Uterus (tissue), 4 donors: ENCODE measurements around the gene WDFY4. TPM values are rescaled to one million over a fixed set of nuclear protein-coding genes. Genes with fewer than 3 reads are reported as not detected.

Experiments used
- DNase-seq, 2 donors: peaks; one replicate each; pipeline ENCODE4 v3.0.0-alpha.2; 2019 to 2020
- H3K27ac ChIP-seq, 2 donors: fragments of 200-600 bp; sonication (generic); 1 replicate in 1 of 2; 2 replicates in 1 of 2; pipeline ENCODE4 v1.5.1; 2016 to 2018
- H3K27me3 ChIP-seq, 2 donors: fragments of 200-600 bp; sonication (generic); one replicate each; pipeline ENCODE4 v1.5.1; 2018 to 2019; ENCODE audit warnings: control low read depth in 1 of 2
- H3K36me3 ChIP-seq, 2 donors: fragments of 200-600 bp; sonication (generic); one replicate each; pipeline ENCODE4 v1.5.1; 2019; ENCODE audit warnings: control low read depth in 1 of 2
- H3K4me1 ChIP-seq, 2 donors: fragments of 200-600 bp; sonication (generic); one replicate each; pipeline ENCODE4 v1.5.1; 2018 to 2019; ENCODE audit warnings: control low read depth in 1 of 2
- H3K4me3 ChIP-seq, 2 donors: fragments of 200-600 bp; sonication (generic); 1 replicate in 1 of 2; 2 replicates in 1 of 2; pipeline ENCODE4 v1.5.1; 2018 to 2019; ENCODE audit warnings: mild to moderate bottlenecking in 1 of 2
- H3K9me3 ChIP-seq, 2 donors: fragments of 200-600 bp; sonication (generic); one replicate each; pipeline ENCODE4 v1.5.1; 2019; ENCODE audit warnings: control low read depth in 1 of 2
- POLR2A ChIP-seq, 2 donors: fragments of 450-650 bp; IDR thresholded peaks; one replicate each; pipeline ENCODE4 v1.6.1; 2016; ENCODE audit warnings: antibody characterized with exemption in 2 of 2, mild to moderate bottlenecking in 1 of 2, moderate library complexity in 1 of 2
- intact Hi-C: fragments of 100-400 bp; cut with DNase I; formaldehyde crosslinking; loops from one replicate; pipeline ENCODE4 v1.15.1; 2023; ENCODE audit warnings: low total_unique reads
- total RNA-seq, 4 donors: library from RNA; depleted of rRNA in 3 of 4; stranded (reverse); fragments of >200 nt in 3 of 4; gene quantifications; one replicate each; pipeline versions ENCODE4 v1.1.0 to v1.2.4, GENCODE V29; 2014 to 2023
- TF ChIP-seq, protein P1 (sequence below), 4 experiments: fragments of 200-600 bp in 2 of 4; fragments of 450-650 bp in 2 of 4; sonication (generic) in 2 of 4; IDR thresholded peaks; one replicate each; pipeline ENCODE4 v1.5.1; 2016 to 2019; ENCODE audit warnings: antibody characterized with exemption in 4 of 4, mild to moderate bottlenecking in 2 of 4, moderate library complexity in 1 of 4
- donor health status: DM: yes; HTN: yes; CAD: no.

WDFY4 gene
- total RNA-seq, 4 donors from 2014 or later = 0.26 to 5.2 (median 1.2) TPM

DNA sequence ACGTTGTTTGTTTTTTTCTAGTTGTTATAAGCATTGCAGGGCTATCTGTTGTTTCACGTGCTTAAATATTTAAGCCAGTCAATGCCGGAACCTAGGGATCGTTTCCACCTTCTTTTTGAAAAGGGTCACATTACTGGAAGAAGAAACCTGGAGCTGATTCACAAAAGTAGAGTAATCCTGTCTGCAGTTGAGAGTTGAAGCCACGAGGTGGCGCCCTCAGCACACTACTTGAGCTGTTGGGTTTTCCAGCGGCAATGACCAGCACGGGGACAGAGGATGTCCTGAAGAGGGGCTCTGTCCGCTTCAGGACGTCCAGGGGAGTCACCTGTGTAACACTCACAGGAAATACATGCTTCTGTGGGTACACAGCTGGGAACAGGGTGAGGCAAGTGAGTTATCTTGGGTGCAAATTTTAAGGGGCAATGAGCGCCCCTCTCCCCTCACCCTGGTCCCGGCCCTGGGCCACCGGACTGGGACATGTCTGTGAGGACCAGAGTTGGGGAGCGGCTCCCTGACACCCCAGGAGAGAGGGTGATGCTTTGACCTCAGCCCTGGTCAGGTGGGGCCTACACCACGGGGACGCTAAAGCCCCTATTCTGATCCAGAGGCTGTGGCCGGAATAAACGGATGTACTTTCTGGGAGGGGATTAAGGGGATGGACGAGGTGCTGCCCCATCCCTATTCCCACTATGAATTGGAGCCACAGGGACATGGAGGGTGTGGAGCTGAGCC, 26.3 kb upstream of the WDFY4 start:
- H3K4me3 ChIP-seq = no peak overlapping the region
- no peaks in the 10 kb centered on the region for H3K27me3 ChIP-seq
- peaks cover 0 to 4% of the 10 kb centered on the region in 2 donors for H3K4me1 ChIP-seq
- no peak for TF ChIP-seq POLR2A (IDR thresholded peaks at IDR 0.05)
- TF ChIP-seq, protein P1, sequence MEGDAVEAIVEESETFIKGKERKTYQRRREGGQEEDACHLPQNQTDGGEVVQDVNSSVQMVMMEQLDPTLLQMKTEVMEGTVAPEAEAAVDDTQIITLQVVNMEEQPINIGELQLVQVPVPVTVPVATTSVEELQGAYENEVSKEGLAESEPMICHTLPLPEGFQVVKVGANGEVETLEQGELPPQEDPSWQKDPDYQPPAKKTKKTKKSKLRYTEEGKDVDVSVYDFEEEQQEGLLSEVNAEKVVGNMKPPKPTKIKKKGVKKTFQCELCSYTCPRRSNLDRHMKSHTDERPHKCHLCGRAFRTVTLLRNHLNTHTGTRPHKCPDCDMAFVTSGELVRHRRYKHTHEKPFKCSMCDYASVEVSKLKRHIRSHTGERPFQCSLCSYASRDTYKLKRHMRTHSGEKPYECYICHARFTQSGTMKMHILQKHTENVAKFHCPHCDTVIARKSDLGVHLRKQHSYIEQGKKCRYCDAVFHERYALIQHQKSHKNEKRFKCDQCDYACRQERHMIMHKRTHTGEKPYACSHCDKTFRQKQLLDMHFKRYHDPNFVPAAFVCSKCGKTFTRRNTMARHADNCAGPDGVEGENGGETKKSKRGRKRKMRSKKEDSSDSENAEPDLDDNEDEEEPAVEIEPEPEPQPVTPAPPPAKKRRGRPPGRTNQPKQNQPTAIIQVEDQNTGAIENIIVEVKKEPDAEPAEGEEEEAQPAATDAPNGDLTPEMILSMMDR (IDR thresholded peaks at IDR 0.05) = peak; percentile 55 to 78 (median 64)
- H3K27ac ChIP-seq = no peak overlapping the region
- no peaks in the 10 kb centered on the region for H3K9me3 ChIP-seq
- intact Hi-C loops = loop anchor here (10.0 kb wide), 1 partner anchor 294 kb away; no protein-coding TSS in a partner anchor
- H3K36me3 ChIP-seq = no peaks in the 10 kb centered on the region
- peak; percentile 45 to 56 for DNase-seq

DNA sequence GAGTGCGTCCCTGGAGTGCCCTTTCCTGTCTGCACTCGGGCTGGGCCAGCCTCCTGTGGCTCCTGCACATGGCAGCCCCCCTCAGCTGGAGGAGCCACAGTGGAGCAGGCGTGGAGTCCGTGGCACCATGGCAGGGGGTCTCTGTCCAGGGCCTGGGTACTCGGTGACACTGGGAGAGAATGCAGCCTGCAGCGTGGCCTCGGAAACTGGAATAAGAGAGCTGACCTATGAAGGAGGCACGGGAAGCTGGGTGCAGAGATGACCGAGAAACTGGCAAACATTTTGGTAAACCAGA, 25.8 kb upstream of the WDFY4 start:
- Histone ChIP-seq H3K27me3 (no peaks in the 10 kb centered on the region), H3K27ac (no peak overlapping the region), H3K9me3 (no peaks in the 10 kb centered on the region), H3K36me3 (no peaks in the 10 kb centered on the region), H3K4me1 (peaks cover 0 to 4% of the 10 kb centered on the region in 2 donors), H3K4me3 (no peak overlapping the region)
- intact Hi-C loops = loop anchor here (10.0 kb wide), 1 partner anchor 294 kb away; no protein-coding TSS in a partner anchor
- TF ChIP-seq, protein P1 (IDR thresholded peaks at IDR 0.05) = no peak
- no peak for TF ChIP-seq POLR2A (IDR thresholded peaks at IDR 0.05)
- DNase-seq = no peak

DNA sequence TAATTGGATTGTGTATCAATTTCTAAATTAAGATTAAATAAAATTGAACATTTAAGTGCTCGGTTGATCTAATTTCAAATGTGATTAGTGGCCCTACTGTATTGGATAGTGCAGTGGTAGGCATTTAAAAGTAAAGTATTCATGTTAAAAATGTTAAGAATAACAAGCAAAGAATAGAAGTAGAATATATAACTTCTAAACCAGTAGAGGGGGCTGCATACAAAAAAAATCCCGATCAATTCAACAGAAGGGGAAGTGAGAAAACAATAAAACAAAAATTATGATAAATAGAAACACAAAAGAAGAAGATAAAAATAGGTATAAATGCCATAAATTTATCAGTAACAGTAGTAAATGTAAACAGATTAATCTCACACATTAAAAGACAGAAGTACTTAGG, 24.9 kb upstream of the WDFY4 start:
- no peak for DNase-seq

DNA sequence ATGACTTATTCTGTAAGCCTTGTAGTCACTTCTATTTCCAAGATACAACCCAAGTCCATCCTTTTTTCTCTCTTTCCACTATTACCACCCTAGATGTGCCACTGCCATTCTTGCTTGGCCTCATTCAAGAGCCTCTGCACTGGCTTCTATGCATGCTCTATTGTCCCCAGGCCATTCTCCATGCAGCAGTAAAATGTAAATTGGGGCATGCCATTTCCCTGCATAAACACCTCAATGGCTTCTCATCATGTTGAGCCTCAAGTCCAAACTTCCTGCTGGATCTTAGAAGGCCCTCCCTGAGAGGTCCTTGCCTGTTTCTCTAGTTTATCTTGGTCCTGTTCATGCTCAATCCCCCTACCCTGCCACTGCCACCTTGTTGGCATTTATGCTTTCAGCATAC, 23.2 kb upstream of the WDFY4 start:
- no peaks in the 10 kb centered on the region for H3K27me3 ChIP-seq
- intact Hi-C loops = no loop called here
- no peak overlapping the region for H3K27ac ChIP-seq
- H3K36me3 ChIP-seq = no peaks in the 10 kb centered on the region
- TF ChIP-seq POLR2A (IDR thresholded peaks at IDR 0.05) = no peak
- TF ChIP-seq, protein P1 (IDR thresholded peaks at IDR 0.05) = no peak
- no peaks in the 10 kb centered on the region for H3K9me3 ChIP-seq
- no peak overlapping the region for H3K4me3 ChIP-seq
- DNase-seq = no peak
- H3K4me1 ChIP-seq = no peaks in the 10 kb centered on the region

More for the DNA sequence above, 24.9 kb upstream of the WDFY4 start:
- Histone ChIP-seq H3K4me1 (peaks cover 0 to 4% of the 10 kb centered on the region in 2 donors), H3K27me3 (no peaks in the 10 kb centered on the region), H3K36me3 (no peaks in the 10 kb centered on the region), H3K27ac (no peak overlapping the region), H3K9me3 (no peaks in the 10 kb centered on the region), H3K4me3 (no peak overlapping the region)
- TF ChIP-seq, protein P1 (IDR thresholded peaks at IDR 0.05) = no peak
- TF ChIP-seq POLR2A (IDR thresholded peaks at IDR 0.05) = no peak
- intact Hi-C loops = loop anchor here (10.0 kb wide), 1 partner anchor 295 kb away; no protein-coding TSS in a partner anchor

DNA sequence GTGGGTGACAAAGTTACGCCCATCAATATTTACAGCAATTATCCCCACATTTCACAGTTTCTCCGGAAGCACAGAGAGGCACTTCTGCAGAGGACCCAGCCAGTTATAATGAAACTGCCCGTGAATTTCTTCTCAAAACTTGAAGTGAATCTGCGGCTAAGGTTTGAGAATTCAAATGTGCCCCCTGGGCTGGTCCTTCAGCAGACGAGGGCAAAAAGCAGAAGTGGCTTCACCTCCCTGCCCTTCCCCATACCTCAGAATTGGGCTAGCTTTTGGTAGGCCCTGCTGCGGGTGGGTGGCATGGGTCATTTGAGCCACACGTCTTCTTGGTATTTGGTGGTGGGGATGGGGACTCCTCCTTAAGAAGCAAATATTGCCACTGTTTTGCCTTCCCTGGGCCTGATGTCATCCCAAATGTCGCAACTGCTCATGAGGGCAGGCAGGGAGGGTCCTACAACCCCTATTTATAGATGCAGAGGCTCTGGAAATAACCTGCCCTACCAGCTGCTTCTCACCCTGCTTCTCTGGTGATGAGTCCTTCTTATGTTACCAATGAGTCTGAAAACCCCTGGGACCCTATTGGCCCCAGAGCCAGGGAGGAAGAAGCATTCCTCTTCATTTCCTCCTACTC, 16.6 kb upstream of the WDFY4 start:
- DNase-seq = no peak
- Histone ChIP-seq H3K9me3 (no peaks in the 10 kb centered on the region), H3K36me3 (no peaks in the 10 kb centered on the region), H3K27ac (no peak overlapping the region), H3K4me1 (no peaks in the 10 kb centered on the region), H3K4me3 (no peak overlapping the region), H3K27me3 (no peaks in the 10 kb centered on the region)
- intact Hi-C loops = no loop called here
- TF ChIP-seq, protein P1 (IDR thresholded peaks at IDR 0.05) = no peak
- no peak for TF ChIP-seq POLR2A (IDR thresholded peaks at IDR 0.05)
